Measurements from ENCODE around the gene TNP2. TPM values are rescaled to one million over a fixed set of nuclear protein-coding genes. Genes with fewer than 3 reads are reported as not detected.

The TNP2 gene
- total and polyA plus RNA-seq, 2 donors (not counting 3 experiments of a cell fraction or from before 2014, with no cell fraction given), result not detected

DNA sequence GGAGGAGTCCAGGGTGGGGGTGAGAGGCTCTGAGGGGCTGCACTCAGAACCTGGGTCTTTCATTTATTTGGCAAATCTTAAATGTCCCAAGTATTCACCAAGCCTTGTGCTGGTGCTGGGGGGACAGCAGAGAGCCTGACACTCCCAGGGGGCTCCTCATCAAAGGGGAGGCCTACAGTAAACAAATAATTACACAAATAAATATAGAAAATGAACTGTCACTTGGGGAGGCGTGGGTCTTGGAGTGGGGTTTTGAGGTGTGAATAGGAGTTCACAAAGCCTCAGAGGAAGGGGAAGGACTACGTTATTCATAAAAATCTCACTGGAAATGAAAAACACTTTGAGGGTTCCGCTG is 27.2 kb upstream of the TNP2 start:
- no peaks in the 10 kb centered on the region for H3K9me3 ChIP-seq (replicated peaks; ENCODE audit: control insufficient read depth, insufficient read depth, low read length)
- no peaks in the 10 kb centered on the region for H3K9me1 ChIP-seq (replicated peaks; ENCODE audit: control insufficient read depth, extremely low read depth, insufficient read depth, low read length)
- no peaks in the 10 kb centered on the region for H3K79me2 ChIP-seq (ENCODE audit: control insufficient read depth, insufficient read depth, low read length)
- no TSS peak for BruUV-seq (replicated peaks)
- H2AFZ ChIP-seq (ENCODE audit: low read depth, low read length), result no peak overlapping the region
- dilution Hi-C loops (cut with MboI; ENCODE audit: extremely low pct_ligation_motif_present, low sequenced_read_pairs) (no loop called here), intact Hi-C loops (cut with micrococcal nuclease) (no loop called here)
- H3K4me1 ChIP-seq (ENCODE audit: control insufficient read depth, extremely low read depth, insufficient read depth, low read length), result no peaks in the 10 kb centered on the region
- H3K27ac ChIP-seq (ENCODE audit: insufficient read depth, low read depth, low read length), result no peak overlapping the region
- ChIA-PET POLR2A (no interaction called here), CTCF (interaction anchor here (1.6 kb wide), 1 partner anchor 60 kb away, joined by 4 read pairs; no protein-coding TSS in a partner anchor)
- H3K27me3 ChIP-seq (ENCODE audit: control insufficient read depth in 2 of 2, insufficient read depth in 2 of 2, low read length in 2 of 2), result no peaks in the 10 kb centered on the region
- no peaks in the 10 kb centered on the region for H3K36me3 ChIP-seq (ENCODE audit: control insufficient read depth in 2 of 2, extremely low read depth in 1 of 2, insufficient read depth in 2 of 2, low read length in 2 of 2)
- H3K4me3 ChIP-seq (replicated peaks in 1 of 3; ENCODE audit: insufficient read depth in 1 of 3, low read depth in 1 of 3, low read length in 3 of 3), result no peak overlapping the region
- no peaks in the 10 kb centered on the region for H4K20me1 ChIP-seq (replicated peaks; ENCODE audit: control insufficient read depth, extremely low read depth, insufficient read depth, low read length)
- no peak for FAIRE-seq
- no peak overlapping the region for H3K4me2 ChIP-seq (ENCODE audit: insufficient read depth, low read length)
- no peak overlapping the region for H3K9ac ChIP-seq (replicated peaks; ENCODE audit: extremely low read depth, insufficient read depth, low read length)
- TF ChIP-seq JUN (IDR thresholded peaks at IDR 0.05; ENCODE audit: borderline replicate concordance, insufficient read depth, insufficient read length, low read depth) (no peak), POLR2AphosphoS5 (IDR thresholded peaks at IDR 0.05; ENCODE audit: insufficient read depth, low read depth, low read length) (no peak), MYC (IDR thresholded peaks at IDR 0.05; ENCODE audit: low read depth, low read length) (no peak), POLR2A (IDR thresholded peaks at IDR 0.05; ENCODE audit: low read depth, low read length) (no peak), GATA2 (IDR thresholded peaks at IDR 0.05; ENCODE audit: insufficient read depth, insufficient read length, low read depth, low read length) (no peak), EZH2 (IDR thresholded peaks at IDR 0.05; ENCODE audit: borderline replicate concordance, low read depth, low read length, severe bottlenecking) (no peak), FOS (IDR thresholded peaks at IDR 0.05; ENCODE audit: borderline replicate concordance, insufficient read depth, low read length) (no peak)
- TF ChIP-seq, protein P1, sequence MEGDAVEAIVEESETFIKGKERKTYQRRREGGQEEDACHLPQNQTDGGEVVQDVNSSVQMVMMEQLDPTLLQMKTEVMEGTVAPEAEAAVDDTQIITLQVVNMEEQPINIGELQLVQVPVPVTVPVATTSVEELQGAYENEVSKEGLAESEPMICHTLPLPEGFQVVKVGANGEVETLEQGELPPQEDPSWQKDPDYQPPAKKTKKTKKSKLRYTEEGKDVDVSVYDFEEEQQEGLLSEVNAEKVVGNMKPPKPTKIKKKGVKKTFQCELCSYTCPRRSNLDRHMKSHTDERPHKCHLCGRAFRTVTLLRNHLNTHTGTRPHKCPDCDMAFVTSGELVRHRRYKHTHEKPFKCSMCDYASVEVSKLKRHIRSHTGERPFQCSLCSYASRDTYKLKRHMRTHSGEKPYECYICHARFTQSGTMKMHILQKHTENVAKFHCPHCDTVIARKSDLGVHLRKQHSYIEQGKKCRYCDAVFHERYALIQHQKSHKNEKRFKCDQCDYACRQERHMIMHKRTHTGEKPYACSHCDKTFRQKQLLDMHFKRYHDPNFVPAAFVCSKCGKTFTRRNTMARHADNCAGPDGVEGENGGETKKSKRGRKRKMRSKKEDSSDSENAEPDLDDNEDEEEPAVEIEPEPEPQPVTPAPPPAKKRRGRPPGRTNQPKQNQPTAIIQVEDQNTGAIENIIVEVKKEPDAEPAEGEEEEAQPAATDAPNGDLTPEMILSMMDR (IDR thresholded peaks at IDR 0.05; ENCODE audit: extremely low read depth in 1 of 2, insufficient read depth in 1 of 2, low read depth in 1 of 2, low read length in 2 of 2), result no peak
- TF ChIP-seq, protein P2, sequence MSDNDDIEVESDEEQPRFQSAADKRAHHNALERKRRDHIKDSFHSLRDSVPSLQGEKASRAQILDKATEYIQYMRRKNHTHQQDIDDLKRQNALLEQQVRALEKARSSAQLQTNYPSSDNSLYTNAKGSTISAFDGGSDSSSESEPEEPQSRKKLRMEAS (IDR thresholded peaks at IDR 0.05; ENCODE audit: insufficient read depth, insufficient read length), result no peak
- no peak for DNase-seq (ENCODE audit: low read depth, low spot score)
